ENCODE results near the gene GZMA.
A peak's percentile ranks its signal among the peaks of the same experiment; 100 is the strongest.

GZMA gene

GRCh38 chr5:55113327-55113726 is 10.9 kb downstream of the GZMA start:
- DNase-seq = no peak

- no peak for DNase-seq
Observed at GRCh38 chr5:55114061-55114460, 11.6 kb downstream of the GZMA start.

GRCh38 chr5:55123365-55123764 is 20.9 kb downstream of the GZMA start:
- no peak for DNase-seq

DNA sequence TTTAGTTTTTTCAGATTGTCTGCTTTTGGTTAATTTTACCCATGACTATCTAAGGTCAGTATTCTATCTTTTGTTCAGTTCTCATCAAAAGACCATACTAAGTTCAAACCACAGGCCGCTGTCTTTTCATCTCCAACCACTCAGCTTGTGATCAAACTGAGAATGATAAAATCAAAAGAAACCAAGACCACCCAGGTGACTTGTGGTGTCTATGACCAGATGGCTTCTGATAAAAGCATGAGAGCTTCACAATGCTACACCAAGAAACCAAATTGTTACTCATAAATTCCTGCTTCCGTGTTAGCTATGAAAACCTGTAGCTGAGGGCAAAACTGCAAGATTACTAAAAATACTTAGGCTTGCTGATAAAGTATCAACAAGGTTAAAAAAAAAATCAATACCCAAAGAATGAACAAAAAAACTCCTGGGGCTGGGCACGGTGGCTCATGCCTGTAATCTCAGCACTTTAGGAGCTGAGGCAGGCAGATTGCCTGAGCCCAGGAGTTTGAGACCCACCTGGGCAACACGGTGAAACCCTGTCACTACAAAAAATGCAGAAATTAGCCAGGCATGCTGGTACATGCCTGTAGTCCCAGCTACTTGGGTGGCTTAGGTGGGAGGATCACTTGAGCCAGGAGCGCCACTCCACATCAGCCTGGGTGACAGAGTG is 31.7 kb downstream of the GZMA start:
- no peak for DNase-seq

DNA sequence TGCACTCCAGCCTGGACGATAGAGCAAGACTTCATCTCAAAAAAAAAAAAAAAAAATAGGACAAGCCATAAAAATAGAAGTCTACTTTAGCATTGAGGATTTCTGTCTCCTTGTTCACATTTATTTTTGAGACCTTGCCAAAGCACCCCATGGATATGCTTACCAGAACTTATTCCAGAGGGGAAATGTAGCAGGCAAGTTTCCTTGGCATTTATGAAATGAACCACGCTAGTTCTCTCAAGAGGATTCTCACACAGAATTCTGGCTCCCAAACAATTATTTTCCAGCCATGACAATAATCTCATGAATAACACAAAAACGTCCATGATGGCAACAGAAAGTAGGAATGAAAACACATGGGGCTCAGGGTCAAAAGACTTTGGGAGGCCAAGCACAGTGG is 34.1 kb downstream of the GZMA start:
- DNase-seq = no peak

GRCh38 chr5:55140908-55141665 is 38.6 kb downstream of the GZMA start:
- no peak for DNase-seq

- DNase-seq = peak; percentile 14
Observed at GRCh38 chr5:55141945-55142690, 39.7 kb downstream of the GZMA start.

GRCh38 chr5:55143624-55144023 is 41.2 kb downstream of the GZMA start:
- no peak for DNase-seq

- DNase-seq = no peak
Observed at GRCh38 chr5:55146080-55146479, 43.6 kb downstream of the GZMA start.

DNA sequence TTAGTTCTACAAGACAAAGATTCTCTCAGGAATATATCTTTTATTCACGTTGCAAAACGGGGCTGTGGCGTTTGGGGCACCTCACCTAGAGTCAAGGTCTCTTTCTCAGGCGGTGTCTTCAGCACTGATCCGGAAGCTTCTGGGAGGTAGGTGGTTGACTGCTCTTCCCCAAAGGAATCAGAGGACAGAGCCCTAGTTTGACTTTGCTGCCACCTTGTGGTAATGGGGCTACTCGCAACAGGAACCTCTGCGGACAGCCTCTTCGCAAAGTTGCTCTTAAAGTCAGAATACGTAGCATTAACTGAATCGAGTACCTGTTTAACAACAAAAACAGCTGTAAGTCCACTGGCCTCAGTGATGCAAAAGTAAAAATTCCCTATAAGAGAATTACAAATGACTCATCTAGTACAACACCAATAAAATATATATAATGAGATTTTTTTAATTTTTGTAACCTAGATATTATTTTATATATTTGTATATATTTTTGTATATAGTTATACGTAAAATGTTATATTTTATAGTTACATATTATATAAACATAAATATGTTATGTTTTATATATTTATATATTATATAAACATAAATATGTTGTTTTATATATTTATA is 44.2 kb downstream of the GZMA start:
- peak; percentile 90 for DNase-seq

DNA sequence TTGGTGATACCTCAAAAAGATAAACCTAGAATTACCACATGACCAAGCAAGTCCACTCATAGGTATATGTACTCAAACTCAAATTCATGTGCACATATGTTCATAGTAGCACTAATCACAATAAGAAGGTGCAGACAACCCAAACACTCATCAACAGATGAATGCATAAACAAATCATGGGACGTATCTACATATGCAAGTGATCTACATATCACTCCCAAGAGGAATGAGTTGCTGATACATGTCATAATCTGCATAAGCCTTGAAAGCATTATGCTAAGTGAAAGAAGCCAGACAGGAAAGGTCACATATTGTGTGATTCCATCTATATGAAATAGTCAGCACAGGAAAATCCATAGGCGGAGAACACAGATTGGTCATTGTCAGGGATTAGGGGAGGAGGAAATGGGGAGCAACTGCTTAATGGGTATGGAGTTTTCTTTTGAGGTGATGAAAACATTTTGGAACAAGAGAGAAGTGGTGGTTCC is 46.9 kb downstream of the GZMA start:
- DNase-seq = no peak

DNA sequence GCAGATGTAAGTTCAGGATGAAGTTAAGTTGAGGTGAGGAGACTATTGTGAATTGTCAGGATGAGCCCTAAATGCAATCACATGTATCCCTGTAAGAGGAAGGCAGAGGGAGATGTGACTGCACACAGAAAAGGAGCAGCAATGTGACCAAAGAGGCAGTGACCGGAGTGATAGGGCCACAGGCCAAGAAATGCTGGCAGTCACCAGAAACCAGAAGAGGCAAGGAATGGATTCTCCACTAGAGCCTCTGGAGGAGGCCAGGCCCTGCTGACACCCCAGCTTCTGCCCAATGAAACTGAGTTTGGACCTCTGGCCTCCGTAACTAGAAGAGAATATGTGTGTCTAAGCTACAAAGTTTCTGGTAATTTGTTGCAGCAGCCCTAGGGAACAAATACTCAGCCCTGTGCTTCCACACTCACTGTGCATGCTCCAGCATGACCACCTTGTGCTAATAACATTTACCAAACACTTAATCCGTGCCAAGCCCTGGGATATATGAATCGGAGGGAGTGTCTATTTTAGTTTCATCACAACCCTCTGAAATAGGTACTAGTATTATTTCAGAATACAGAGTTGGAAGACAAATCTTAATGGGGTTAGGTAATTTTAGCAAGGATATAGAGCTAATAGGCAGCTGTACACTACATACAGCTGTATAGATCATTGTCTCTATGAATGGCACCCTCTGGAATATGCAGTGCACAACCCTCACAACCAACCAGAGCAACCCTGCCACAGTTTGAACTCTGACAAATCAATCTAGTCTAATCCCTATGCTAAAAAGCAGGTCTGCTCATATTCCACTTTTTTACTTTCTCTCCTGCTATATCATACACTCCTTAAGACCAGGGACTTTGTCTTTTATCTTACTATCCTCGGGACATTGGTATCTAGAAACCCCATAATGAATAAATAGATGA is 49.7 kb downstream of the GZMA start:
- no peak for DNase-seq

DNA sequence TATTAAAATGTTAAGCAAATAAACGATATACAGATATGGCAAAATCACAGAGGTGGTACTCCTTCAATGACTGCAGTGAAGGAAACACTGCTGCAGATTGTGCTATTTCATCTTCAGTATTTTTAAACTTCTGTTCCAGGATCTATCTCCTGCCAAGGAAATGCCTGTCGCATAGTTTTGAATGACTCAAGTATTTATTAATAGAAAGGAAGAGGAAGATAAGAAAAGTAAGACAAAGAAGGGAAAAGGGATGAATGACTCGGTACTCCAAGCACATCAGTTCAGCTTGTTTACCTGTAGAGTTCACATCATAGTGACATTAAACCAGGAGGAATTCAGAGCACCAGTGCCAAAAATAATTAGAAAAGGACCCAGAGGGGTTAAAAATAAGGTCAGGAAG is 52.4 kb downstream of the GZMA start:
- no peak for DNase-seq
